Thyroid gland (tissue), 4 donors: ENCODE measurements around the gene COL5A2.

ENCODE experiments used
- POLR2A ChIP-seq, 2 donors: fragments of 450-650 bp; IDR thresholded peaks; one replicate each; pipeline ENCODE4 v1.6.1; 2017; ENCODE audit warnings: antibody characterized with exemption in 2 of 2, mild to moderate bottlenecking in 2 of 2, moderate library complexity in 1 of 2
- TF ChIP-seq, protein P1 (sequence below), 6 experiments: fragments of 200-600 bp in 3 of 6; fragments of 450-650 bp in 3 of 6; sonication (generic) in 3 of 6; IDR thresholded peaks; one replicate each; pipeline ENCODE4 v1.5.1; 2016 to 2019; ENCODE audit warnings: antibody characterized with exemption in 6 of 6, mild to moderate bottlenecking in 2 of 6, inconsistent platforms in 1 of 6, moderate library complexity in 1 of 6

DNA sequence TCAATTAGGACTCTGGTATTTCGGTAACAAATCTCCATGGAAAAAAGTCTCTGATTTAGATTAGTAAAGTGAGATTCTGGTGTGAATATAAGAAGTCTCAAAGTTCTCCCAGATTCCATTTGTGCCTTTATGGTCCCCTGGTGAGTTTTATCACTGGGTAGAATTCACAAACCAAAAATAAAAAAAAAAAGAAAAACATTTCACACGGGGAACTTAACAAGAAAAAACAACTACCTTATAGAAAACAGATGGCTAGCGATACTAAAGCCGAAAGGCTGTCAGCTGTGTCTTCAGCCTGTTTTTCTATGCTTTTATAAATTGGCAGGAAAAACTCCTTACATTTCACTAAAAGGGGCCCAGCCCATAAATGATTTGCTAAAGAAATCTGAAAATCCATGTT, 50.6 kb downstream of the COL5A2 start:
- TF ChIP-seq, protein P1, sequence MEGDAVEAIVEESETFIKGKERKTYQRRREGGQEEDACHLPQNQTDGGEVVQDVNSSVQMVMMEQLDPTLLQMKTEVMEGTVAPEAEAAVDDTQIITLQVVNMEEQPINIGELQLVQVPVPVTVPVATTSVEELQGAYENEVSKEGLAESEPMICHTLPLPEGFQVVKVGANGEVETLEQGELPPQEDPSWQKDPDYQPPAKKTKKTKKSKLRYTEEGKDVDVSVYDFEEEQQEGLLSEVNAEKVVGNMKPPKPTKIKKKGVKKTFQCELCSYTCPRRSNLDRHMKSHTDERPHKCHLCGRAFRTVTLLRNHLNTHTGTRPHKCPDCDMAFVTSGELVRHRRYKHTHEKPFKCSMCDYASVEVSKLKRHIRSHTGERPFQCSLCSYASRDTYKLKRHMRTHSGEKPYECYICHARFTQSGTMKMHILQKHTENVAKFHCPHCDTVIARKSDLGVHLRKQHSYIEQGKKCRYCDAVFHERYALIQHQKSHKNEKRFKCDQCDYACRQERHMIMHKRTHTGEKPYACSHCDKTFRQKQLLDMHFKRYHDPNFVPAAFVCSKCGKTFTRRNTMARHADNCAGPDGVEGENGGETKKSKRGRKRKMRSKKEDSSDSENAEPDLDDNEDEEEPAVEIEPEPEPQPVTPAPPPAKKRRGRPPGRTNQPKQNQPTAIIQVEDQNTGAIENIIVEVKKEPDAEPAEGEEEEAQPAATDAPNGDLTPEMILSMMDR (IDR thresholded peaks at IDR 0.05): no peak
- no peak for TF ChIP-seq POLR2A (IDR thresholded peaks at IDR 0.05)
